Kidney glomerular epithelial cell (primary cell): ENCODE data around the gene ITPR1.

Experiments
- DNase-seq: peaks from one replicate; lab custom pipeline; 2025; lab: John Stamatoyannopoulos, UW

The ITPR1 gene

DNA sequence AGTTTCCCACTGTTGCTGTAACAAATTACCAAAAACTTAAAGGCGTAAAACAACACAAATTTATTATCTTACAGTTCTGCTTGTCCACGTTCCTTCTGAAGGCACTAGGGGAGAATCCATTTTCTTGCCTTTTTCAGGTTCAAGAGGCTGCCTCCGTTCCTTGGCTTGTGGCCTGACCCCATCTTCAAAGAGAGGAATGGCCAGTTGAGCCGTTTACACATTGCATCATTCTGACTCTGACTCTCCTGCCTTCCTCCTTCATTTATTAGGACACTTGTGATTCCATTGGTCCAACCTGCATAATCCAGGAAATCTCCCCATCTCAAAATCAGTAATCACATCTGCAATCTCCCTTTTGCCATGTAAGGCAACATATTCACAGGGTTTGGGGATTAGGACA lies 363.4 kb downstream of the ITPR1 start:
- DNase-seq: no peak

DNA sequence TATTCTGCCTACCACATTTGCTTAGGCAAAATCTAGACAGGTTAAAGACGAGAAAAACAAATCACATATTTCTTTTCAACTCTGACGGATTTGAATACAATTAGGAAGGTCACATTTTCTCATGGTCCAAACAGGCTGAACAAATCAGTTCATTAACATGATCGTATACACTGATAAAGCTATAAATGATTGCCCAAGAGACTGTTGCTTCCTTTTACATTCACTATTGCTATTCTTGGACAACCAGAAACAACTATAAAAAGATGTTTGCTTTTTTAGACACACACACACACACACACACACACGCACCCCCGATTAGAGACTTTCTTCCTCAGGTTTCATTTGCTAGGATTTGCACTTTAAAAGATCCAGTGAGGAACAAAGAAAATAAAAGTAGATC lies 363.8 kb downstream of the ITPR1 start:
- DNase-seq: no peak

DNA sequence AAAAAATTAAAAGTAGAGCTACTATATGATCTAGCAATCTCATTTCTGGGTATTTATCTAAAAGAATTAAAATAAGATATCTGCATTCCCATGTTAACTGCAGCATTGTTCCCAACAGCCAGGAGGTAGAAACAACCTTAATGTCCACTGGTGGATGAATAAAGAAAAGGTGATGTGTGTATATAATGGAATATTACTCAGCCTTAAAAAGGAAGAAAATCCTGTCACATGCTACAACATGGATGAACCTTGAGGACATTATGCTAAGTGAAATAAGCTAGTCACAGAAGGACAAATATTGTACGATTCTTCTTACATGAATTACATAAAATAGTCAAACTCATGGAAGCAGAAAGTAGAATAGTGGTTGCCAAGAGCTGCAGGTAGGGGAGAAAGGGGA lies 366.6 kb downstream of the ITPR1 start:
- no peak for DNase-seq

DNA sequence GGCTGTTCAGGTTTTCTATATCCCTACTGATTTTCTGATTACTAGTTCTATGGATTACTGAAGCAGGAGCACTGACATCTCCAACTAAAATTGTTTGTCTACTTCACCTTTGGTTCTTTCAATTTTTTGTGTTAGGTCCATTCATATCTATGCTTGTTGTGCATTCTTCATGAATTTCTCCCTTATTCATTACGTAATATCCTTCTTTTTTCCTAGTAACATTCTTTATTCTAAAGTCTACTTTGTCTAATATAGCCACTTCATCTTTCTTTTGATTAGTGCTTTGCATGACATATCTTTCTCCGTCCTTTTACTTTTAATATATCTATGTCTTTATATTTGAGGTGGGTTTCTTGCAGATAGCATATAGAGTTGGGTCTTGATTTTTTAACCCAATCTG lies 369.8 kb downstream of the ITPR1 start:
- DNase-seq: no peak

DNA sequence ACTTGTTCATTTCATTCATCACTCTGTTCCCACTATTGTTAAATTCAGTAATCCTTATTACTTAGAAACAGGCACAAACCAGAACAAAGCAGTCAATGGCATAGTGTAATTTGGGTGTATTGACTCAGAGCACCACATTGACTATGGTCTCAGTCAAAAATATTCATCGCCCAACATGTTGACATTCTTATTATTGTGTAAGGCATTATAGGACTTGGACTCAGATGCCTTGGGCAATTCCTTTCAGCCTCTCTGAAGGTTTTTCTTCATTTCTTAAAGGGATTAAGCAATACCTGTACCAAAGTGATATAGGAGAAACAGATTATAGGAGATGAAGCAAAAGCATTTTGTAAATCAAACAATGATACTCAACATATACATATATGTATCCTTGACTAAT lies 371.4 kb downstream of the ITPR1 start:
- no peak for DNase-seq

DNA sequence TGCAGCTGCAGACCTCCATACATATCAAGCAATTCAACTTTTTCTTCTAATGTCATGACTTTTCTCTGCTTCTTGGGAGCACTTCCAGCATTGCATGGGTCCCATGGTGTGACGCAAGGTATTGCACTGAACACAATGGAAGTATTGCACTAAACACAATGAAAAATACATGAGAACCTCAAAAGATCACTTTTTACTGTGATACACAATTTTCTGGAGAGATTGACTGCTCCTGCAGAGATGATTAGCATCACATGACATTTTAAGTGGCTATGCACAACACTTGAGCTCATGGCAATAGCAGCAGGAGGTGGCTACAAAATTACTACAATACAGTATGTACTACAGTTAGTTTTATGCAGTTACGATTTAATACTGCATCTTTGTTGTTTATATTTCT lies 372.6 kb downstream of the ITPR1 start:
- no peak for DNase-seq

DNA sequence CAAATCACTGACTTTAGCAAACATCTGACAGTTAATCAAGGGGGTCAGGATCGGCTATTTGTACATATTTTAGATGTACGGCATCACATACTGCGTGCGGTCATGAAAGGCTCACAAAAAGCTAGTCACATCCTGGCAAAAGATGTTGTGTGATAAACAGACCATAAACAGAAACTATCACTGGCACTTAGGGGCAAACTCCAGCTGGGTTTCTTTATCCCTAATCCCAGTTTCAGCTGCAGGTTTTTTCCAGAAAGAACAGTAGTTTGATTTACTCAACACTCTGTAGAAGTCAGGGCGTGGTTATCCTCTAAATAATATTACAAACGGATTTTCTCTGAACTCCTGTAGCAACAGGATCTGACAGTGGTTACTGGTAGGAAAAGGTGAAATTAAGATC lies 373.7 kb downstream of the ITPR1 start:
- DNase-seq: no peak

DNA sequence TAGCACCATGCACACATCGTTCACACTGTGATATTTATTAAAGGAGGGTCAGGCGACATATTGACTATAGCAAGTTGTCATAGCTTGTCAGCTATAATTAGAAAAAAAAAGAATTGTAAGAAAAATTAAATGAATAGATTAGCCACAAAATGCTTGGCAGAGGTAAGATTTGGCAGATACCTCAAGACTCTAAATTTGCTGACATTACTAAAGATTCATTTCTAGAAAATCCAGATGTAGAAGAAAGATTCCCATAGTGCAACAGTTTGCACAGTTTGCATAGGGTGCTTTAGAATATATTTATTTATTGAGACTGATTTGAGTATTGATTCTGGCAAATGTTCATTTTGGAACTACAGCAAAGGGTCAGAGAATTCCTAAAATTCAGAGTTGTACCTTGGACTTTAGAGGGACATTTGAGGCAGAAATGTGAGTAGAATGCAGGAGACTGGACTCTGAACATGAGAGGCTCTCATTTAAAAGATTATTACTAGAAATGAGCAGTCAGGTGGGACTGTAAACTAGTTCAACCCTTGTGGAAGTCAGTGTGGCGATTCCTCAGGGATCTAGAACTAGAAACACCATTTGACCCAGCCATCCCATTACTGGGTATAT lies 384.1 kb downstream of the ITPR1 start:
- no peak for DNase-seq

DNA sequence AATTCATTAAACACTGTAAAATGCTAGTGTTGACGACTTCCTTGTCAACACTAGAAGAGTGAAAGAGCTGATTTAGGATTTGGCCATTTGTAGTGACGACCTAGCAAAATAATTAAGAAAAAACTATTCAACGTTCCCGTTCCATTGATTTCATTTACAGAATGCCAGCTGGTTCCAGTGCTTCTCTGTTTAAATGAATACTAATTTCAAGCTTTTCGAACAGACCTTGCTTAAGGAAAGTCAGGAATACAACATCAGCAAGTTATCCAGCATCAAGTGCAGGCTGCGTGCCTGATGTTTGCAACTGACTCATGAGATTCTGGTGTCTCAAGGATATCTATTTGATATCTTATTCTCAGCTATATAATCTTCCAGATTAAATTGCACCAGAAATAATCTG lies 387.7 kb downstream of the ITPR1 start:
- no peak for DNase-seq

DNA sequence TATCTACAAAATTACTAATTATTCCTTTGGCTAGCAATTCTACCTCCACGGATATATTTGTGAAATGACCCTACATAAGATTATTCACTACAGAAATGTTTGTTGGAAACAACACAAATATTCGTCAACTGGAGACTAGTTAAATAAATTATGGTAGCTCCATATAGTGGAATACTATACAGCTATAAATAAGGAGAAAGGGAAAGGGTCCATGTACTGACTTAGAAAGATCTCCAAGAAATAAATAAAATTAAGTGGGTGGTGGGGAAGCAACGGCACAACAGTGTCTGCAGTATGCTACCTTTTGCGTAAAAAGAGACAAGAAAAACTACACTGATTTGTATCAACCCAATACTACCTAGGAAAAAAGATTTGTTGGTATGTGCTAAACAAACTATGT lies 389.4 kb downstream of the ITPR1 start:
- no peak for DNase-seq

DNA sequence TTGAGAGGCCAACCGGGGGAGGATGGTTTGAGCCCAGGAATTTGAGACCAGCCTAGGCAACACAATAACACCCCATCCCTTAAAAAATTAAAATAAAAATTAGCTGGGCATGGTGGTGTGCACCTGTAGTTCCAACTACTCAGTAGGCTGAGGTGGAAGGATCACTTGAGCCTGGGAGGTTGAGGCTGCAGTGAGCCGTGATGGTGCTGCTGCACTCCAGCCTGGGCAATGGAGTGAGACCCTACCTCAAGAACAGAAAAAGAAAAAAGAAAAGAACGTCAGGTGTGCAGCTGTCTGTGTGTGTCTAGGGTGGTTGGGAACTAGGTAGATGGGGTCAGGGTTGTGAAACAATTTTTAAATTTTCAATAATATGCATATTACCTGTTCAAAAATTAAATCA lies 389.9 kb downstream of the ITPR1 start:
- DNase-seq: no peak

DNA sequence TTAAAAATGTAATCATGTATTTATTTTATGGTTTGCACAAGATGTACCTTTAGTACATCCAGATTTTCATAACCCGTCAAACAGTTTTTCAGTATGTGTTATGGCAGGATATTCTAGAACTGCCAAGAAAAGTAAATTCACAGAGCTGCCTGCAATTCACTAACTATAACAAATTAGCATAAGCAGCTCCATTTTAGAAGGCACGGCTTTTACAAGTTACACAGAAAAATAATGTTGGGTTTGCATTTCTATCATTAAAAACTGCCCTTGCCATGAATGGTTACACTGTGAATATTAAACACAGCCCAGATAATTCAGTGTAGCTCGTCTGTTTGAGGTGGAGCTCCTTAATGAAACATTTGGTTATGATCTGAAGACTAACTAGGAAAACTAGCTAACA lies 391.7 kb downstream of the ITPR1 start:
- no peak for DNase-seq

- peak; percentile 44 for DNase-seq
Measured at GRCh38 chr3:4885316-4885715, 392.2 kb downstream of the ITPR1 start.

DNA sequence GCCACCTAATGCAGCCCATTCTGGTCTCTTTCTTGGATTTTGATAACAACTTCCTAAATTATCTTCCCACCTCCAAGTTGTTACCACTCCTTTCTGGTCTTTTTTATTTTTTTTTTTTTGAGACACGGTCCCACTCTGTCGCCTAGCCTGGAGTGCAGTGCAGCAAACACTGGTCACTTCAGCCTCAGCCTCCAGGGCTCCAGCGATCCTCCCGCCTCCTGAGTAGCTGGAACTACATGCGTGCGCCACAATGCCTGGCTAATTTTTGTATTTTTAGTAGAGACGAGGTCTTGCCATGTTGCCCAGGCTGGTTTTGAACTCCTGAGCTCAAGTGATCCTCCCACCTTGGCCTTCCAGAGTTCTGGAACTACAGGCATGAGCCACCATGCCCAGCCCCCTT lies 393.3 kb downstream of the ITPR1 start:
- no peak for DNase-seq

GRCh38 chr3:4887177-4887576 lies 394.0 kb downstream of the ITPR1 start:
- DNase-seq: no peak

- no peak for DNase-seq
Measured at GRCh38 chr3:4888913-4889846, 396.0 kb downstream of the ITPR1 start.

GRCh38 chr3:4889896-4890295 lies 396.7 kb downstream of the ITPR1 start:
- no peak for DNase-seq

- DNase-seq: no peak
Measured at GRCh38 chr3:4894891-4895530, 401.9 kb downstream of the ITPR1 start.

DNA sequence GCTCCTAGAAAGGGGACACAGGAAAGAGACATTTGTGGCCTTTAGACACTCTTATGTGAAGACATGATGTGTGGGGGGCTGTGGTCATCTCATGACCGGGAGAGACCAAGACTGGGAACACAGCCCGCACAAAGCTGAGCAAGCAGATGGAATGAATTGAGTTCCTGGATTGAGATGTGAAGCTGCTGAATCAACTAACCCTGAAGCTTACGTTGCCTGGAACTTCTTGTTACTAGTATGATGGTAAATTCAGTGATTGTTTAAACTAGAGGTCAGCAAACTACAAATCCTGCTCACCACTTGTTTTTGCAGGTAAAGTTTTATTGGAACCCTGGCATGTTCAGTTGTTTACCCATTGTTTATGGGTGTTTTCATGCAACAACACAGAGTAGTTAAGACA lies 402.7 kb downstream of the ITPR1 start:
- DNase-seq: no peak
